ENCODE data around the gene LAMC1. TPM values are rescaled to one million over a fixed set of nuclear protein-coding genes. Genes with fewer than 3 reads are reported as not detected.

LAMC1 gene
- total and polyA plus RNA-seq, 4 donors = 23.4 to 272 (median 116) TPM

DNA sequence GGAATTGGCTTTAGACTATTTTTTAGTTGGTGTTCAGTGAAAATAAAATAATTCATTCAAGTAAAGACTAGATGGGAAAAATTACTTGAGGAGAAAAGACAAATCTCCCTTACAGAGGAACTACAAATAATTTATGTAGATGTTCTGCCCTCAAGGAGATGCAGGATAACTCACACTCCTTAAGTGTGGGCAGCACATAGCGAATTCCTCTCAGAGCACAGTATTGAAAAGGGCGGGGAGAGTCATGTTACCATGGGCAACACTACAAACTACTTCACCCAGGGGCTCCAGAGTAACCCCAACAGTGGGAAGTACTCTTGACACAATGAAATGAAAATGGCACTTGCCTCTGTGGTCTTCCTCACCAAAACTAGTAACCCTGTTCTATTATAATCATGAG is 142.2 kb downstream of the LAMC1 start:
- no peaks in the 10 kb centered on the region for H3K9me3 ChIP-seq (ENCODE audit: control insufficient read depth in 4 of 4, insufficient read depth in 3 of 4, low read length in 3 of 4)
- H3K4me1 ChIP-seq (ENCODE audit: control insufficient read depth in 5 of 5, insufficient read depth in 5 of 5, low read length in 5 of 5) = no peaks in the 10 kb centered on the region
- H3K27ac ChIP-seq (ENCODE audit: low read depth in 1 of 2, low read length in 1 of 2) = no peak overlapping the region
- WGBS, 2 donors = 90 to 92% methylated on average over 2 of the region's 2 CpGs
- DNase-seq = no peak
- no peak overlapping the region for H3K9ac ChIP-seq (ENCODE audit: insufficient read depth in 1 of 2, low read length in 2 of 2)
- H3K4me3 ChIP-seq = no peak overlapping the region
- no peaks in the 10 kb centered on the region for H3K27me3 ChIP-seq (ENCODE audit: control insufficient read depth in 3 of 3, insufficient read depth in 3 of 3, low read length in 2 of 3)
- no peak for ATAC-seq (ENCODE audit: insufficient read depth, low FRiP score)
- TF ChIP-seq, protein P1, sequence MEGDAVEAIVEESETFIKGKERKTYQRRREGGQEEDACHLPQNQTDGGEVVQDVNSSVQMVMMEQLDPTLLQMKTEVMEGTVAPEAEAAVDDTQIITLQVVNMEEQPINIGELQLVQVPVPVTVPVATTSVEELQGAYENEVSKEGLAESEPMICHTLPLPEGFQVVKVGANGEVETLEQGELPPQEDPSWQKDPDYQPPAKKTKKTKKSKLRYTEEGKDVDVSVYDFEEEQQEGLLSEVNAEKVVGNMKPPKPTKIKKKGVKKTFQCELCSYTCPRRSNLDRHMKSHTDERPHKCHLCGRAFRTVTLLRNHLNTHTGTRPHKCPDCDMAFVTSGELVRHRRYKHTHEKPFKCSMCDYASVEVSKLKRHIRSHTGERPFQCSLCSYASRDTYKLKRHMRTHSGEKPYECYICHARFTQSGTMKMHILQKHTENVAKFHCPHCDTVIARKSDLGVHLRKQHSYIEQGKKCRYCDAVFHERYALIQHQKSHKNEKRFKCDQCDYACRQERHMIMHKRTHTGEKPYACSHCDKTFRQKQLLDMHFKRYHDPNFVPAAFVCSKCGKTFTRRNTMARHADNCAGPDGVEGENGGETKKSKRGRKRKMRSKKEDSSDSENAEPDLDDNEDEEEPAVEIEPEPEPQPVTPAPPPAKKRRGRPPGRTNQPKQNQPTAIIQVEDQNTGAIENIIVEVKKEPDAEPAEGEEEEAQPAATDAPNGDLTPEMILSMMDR (IDR thresholded peaks at IDR 0.05; ENCODE audit: control extremely low read depth, extremely low read depth) = no peak
- no peaks in the 10 kb centered on the region for H3K36me3 ChIP-seq (ENCODE audit: control insufficient read depth in 4 of 4, insufficient read depth in 4 of 4, low read length in 4 of 4)

DNA sequence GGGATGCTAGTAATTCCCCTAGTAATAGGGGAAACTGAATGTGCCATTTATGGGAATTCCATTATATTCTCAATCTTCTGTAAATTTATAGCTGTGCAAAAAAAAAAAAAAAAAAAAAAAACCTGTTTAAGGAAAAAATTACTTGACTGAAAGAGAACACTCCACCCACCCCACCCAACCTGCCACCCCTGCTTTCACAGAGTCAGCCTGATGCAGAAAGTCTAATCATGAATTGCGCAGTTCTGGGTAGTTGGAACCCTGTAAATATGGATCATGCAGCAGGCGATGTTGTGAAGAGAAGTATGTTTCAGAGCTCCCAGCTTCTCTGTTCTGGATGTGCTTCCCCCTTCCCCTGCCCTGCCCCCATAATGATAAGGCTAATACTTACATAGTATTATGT is 143.2 kb downstream of the LAMC1 start:
- Histone ChIP-seq H3K27ac (ENCODE audit: low read depth in 1 of 2, low read length in 1 of 2) (no peak overlapping the region), H3K4me1 (ENCODE audit: control insufficient read depth in 5 of 5, insufficient read depth in 5 of 5, low read length in 5 of 5) (no peaks in the 10 kb centered on the region), H3K36me3 (ENCODE audit: control insufficient read depth in 4 of 4, insufficient read depth in 4 of 4, low read length in 4 of 4) (no peaks in the 10 kb centered on the region), H3K4me3 (no peak overlapping the region), H3K27me3 (ENCODE audit: control insufficient read depth in 3 of 3, insufficient read depth in 3 of 3, low read length in 2 of 3) (no peaks in the 10 kb centered on the region), H3K9ac (ENCODE audit: insufficient read depth in 1 of 2, low read length in 2 of 2) (peak overlapping the region in 1 of 2 donors; percentile 16), H3K9me3 (ENCODE audit: control insufficient read depth in 4 of 4, insufficient read depth in 3 of 4, low read length in 3 of 4) (no peaks in the 10 kb centered on the region)
- no peak for DNase-seq
- WGBS, 2 donors = 94 to 99% methylated on average over 2 of the region's 2 CpGs
- TF ChIP-seq, protein P1 (IDR thresholded peaks at IDR 0.05; ENCODE audit: control extremely low read depth, extremely low read depth) = no peak
- ATAC-seq (ENCODE audit: insufficient read depth, low FRiP score) = no peak

DNA sequence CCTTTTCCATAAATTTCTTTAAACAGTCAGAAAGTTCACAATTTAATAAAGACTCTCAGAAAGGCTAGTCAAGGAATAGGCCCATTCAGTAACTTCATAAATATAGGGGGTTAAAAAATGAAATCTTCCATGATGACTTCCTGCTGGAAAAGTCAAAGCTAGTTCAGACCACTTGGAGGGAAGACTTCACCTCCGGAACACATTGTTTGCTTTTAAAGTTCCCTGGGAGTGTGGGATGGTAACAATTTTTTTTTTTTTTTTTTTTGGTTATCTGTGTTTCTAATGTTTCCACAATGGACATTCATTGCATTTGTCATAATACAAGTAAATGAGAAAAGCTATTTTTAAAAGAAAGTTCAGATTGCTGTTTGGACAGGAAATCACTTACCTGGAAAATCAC is 144.5 kb downstream of the LAMC1 start:
- no peak overlapping the region for H3K27ac ChIP-seq (ENCODE audit: low read depth in 1 of 2, low read length in 1 of 2)
- no peak overlapping the region for H3K9ac ChIP-seq (ENCODE audit: insufficient read depth in 1 of 2, low read length in 2 of 2)
- H3K36me3 ChIP-seq (ENCODE audit: control insufficient read depth in 4 of 4, insufficient read depth in 4 of 4, low read length in 4 of 4) = no peaks in the 10 kb centered on the region
- TF ChIP-seq, protein P1 (IDR thresholded peaks at IDR 0.05; ENCODE audit: control extremely low read depth, extremely low read depth) = no peak
- H3K27me3 ChIP-seq (ENCODE audit: control insufficient read depth in 3 of 3, insufficient read depth in 3 of 3, low read length in 2 of 3) = no peaks in the 10 kb centered on the region
- no peaks in the 10 kb centered on the region for H3K4me1 ChIP-seq (ENCODE audit: control insufficient read depth in 5 of 5, insufficient read depth in 5 of 5, low read length in 5 of 5)
- ATAC-seq (ENCODE audit: insufficient read depth, low FRiP score) = no peak
- H3K9me3 ChIP-seq (ENCODE audit: control insufficient read depth in 4 of 4, insufficient read depth in 3 of 4, low read length in 3 of 4) = no peaks in the 10 kb centered on the region
- 56 to 68% methylated on average over 1 of the region's 1 CpG for WGBS, 2 donors
- H3K4me3 ChIP-seq = no peak overlapping the region
- no peak for DNase-seq

DNA sequence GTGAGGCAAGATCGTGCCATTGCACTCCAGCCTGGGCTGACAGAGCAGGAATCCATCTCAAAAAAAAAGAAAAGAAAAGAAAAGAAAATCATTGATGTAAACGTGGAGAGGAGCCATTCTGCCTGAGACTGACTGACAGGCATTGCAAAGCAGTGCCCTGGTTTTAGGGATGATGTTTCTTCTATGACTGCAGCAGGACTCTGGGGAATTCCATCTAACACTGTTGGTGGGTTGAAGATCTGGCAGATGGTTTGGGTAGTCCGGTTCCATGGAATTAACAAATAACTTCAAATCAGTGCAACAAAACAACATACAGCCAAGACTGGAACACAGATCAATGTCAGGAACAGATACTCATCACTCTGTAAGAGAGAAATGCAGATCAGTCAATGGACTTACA is 145.1 kb downstream of the LAMC1 start:
- no peaks in the 10 kb centered on the region for H3K9me3 ChIP-seq (ENCODE audit: control insufficient read depth in 4 of 4, insufficient read depth in 3 of 4, low read length in 3 of 4)
- DNase-seq (no peak), ATAC-seq (ENCODE audit: insufficient read depth, low FRiP score) (no peak)
- peaks cover 0 to 2% (median 0%) of the 10 kb centered on the region in 5 donors for H3K4me1 ChIP-seq (ENCODE audit: control insufficient read depth in 5 of 5, insufficient read depth in 5 of 5, low read length in 5 of 5)
- H3K4me3 ChIP-seq = no peak overlapping the region
- no peak overlapping the region for H3K27ac ChIP-seq (ENCODE audit: low read depth in 1 of 2, low read length in 1 of 2)
- H3K27me3 ChIP-seq (ENCODE audit: control insufficient read depth in 3 of 3, insufficient read depth in 3 of 3, low read length in 2 of 3) = no peaks in the 10 kb centered on the region
- no peak overlapping the region for H3K9ac ChIP-seq (ENCODE audit: insufficient read depth in 1 of 2, low read length in 2 of 2)
- TF ChIP-seq, protein P1 (IDR thresholded peaks at IDR 0.05; ENCODE audit: control extremely low read depth, extremely low read depth) = no peak
- no peaks in the 10 kb centered on the region for H3K36me3 ChIP-seq (ENCODE audit: control insufficient read depth in 4 of 4, insufficient read depth in 4 of 4, low read length in 4 of 4)
- WGBS, 2 donors = 77 to 92% methylated on average over 3 of the region's 3 CpGs
